Subcutaneous abdominal adipose tissue (tissue), 5 donors: ENCODE results near the gene DHX35.
"Not testable (repeated sequence)": the region's sequence is repeated elsewhere in the genome, so short reads cannot be mapped to it uniquely, and the experiment has no call there.

ENCODE experiments used
- H3K27ac ChIP-seq: one replicate; pipeline ENCODE4 v1.7.0; 2013; ENCODE audit warnings: low read depth, mild to moderate bottlenecking, inconsistent platforms, low read length, moderate library complexity
- H3K27me3 ChIP-seq, 5 donors: one replicate each; pipeline ENCODE4 v1.7.0; 2013; ENCODE audit warnings: low read length in 5 of 5, inconsistent platforms in 1 of 5; ENCODE audit not compliant: control insufficient read depth in 5 of 5, insufficient read depth in 4 of 5
- H3K36me3 ChIP-seq, 5 donors: one replicate each; pipeline ENCODE4 v1.7.0; 2013; ENCODE audit warnings: low read length in 5 of 5; ENCODE audit not compliant: control insufficient read depth in 5 of 5, insufficient read depth in 5 of 5
- H3K4me1 ChIP-seq, 5 donors: one replicate each; pipeline ENCODE4 v1.7.0; 2013; ENCODE audit warnings: low read length in 5 of 5, mild to moderate bottlenecking in 3 of 5, moderate library complexity in 1 of 5; ENCODE audit not compliant: control insufficient read depth in 5 of 5, insufficient read depth in 5 of 5
- H3K4me3 ChIP-seq, 5 donors: one replicate each; pipeline ENCODE4 v1.7.0; 2013; ENCODE audit warnings: low read length in 5 of 5, low read depth in 1 of 5
- H3K9ac ChIP-seq, 5 donors: one replicate each; pipeline ENCODE4 v1.7.0; 2013; ENCODE audit warnings: low read length in 5 of 5, mild to moderate bottlenecking in 4 of 5, moderate library complexity in 3 of 5
- H3K9me3 ChIP-seq, 5 donors: one replicate each; pipeline ENCODE4 v1.7.0; 2013; ENCODE audit warnings: low read length in 5 of 5; ENCODE audit not compliant: control insufficient read depth in 5 of 5
- donor health status: healthy.
- donor health status: healthy.
- donor health status: healthy.
- donor health status: healthy.
- donor health status: healthy.

DHX35 gene

GRCh38 chr20:38990728-38991127 is 28.6 kb downstream of the DHX35 start:
- Histone ChIP-seq H3K9ac (no peak overlapping the region), H3K27ac (no peak overlapping the region), H3K4me1 (peaks cover 2 to 19% (median 11%) of the 10 kb centered on the region in 5 donors), H3K9me3 (no peaks in the 10 kb centered on the region), H3K4me3 (no peak overlapping the region), H3K27me3 (no peaks in the 10 kb centered on the region), H3K36me3 (peaks cover 11 to 44% (median 29%) of the 10 kb centered on the region in 5 donors)

- H3K9ac ChIP-seq: no peak overlapping the region
- no peak overlapping the region for H3K4me3 ChIP-seq
- H3K27me3 ChIP-seq: no peaks in the 10 kb centered on the region
- no peaks in the 10 kb centered on the region for H3K9me3 ChIP-seq
- no peak overlapping the region for H3K27ac ChIP-seq
- peaks cover 0 to 6% (median 0%) of the 10 kb centered on the region in 5 donors for H3K4me1 ChIP-seq
- peaks cover 21 to 55% (median 38%) of the 10 kb centered on the region in 5 donors for H3K36me3 ChIP-seq
These were observed 29.9 kb downstream of the DHX35 start for GRCh38 chr20:38991814-38992704.

GRCh38 chr20:38995536-38996044 is 33.4 kb downstream of the DHX35 start:
- Histone ChIP-seq H3K4me1 (no peaks in the 10 kb centered on the region), H3K9ac (no peak overlapping the region), H3K9me3 (no peaks in the 10 kb centered on the region), H3K36me3 (peaks cover 29 to 69% (median 54%) of the 10 kb centered on the region in 5 donors), H3K27me3 (no peaks in the 10 kb centered on the region), H3K4me3 (no peak overlapping the region), H3K27ac (no peak overlapping the region)

- not testable (repeated sequence) for H3K9ac ChIP-seq, H3K4me3 ChIP-seq, H3K4me1 ChIP-seq, H3K27ac ChIP-seq, H3K27me3 ChIP-seq, H3K9me3 ChIP-seq
- peaks cover 32 to 67% (median 57%) of the 10 kb centered on the region in 5 donors for H3K36me3 ChIP-seq
These were observed 34.7 kb downstream of the DHX35 start for GRCh38 chr20:38996866-38997265.

GRCh38 chr20:38997622-38998021 is 35.5 kb downstream of the DHX35 start:
- Histone ChIP-seq H3K36me3 (peaks cover 31 to 74% (median 59%) of the 10 kb centered on the region in 5 donors), H3K4me1 (no peaks in the 10 kb centered on the region), H3K9ac (no peak overlapping the region), H3K27me3 (no peaks in the 10 kb centered on the region), H3K27ac (no peak overlapping the region), H3K4me3 (no peak overlapping the region), H3K9me3 (no peaks in the 10 kb centered on the region)

- no peaks in the 10 kb centered on the region for H3K27me3 ChIP-seq
- no peaks in the 10 kb centered on the region for H3K9me3 ChIP-seq
- H3K4me3 ChIP-seq: no peak overlapping the region
- no peak overlapping the region for H3K27ac ChIP-seq
- no peaks in the 10 kb centered on the region for H3K4me1 ChIP-seq
- no peak overlapping the region for H3K9ac ChIP-seq
- peaks cover 36 to 88% (median 71%) of the 10 kb centered on the region in 5 donors for H3K36me3 ChIP-seq
These were observed 37.1 kb downstream of the DHX35 start for GRCh38 chr20:38999217-38999616.

- no peak overlapping the region for H3K27ac ChIP-seq
- H3K4me3 ChIP-seq: no peak overlapping the region
- H3K9me3 ChIP-seq: no peaks in the 10 kb centered on the region
- peaks cover 31 to 89% (median 74%) of the 10 kb centered on the region in 5 donors for H3K36me3 ChIP-seq
- no peaks in the 10 kb centered on the region for H3K4me1 ChIP-seq
- H3K9ac ChIP-seq: peak overlapping the region in 1 of 5 donors; percentile 25
- H3K27me3 ChIP-seq: no peaks in the 10 kb centered on the region
These were observed 38.1 kb downstream of the DHX35 start for GRCh38 chr20:38999965-39000910.

- H3K36me3 ChIP-seq: peaks cover 43 to 83% (median 75%) of the 10 kb centered on the region in 5 donors
These were observed 42.4 kb downstream of the DHX35 start for GRCh38 chr20:39004508-39004907.

GRCh38 chr20:39009348-39009747 is 47.2 kb downstream of the DHX35 start:
- Histone ChIP-seq H3K9me3 (no peaks in the 10 kb centered on the region), H3K4me1 (peaks cover 0 to 20% (median 11%) of the 10 kb centered on the region in 5 donors), H3K9ac (no peak overlapping the region), H3K27ac (no peak overlapping the region), H3K27me3 (no peaks in the 10 kb centered on the region), H3K36me3 (peaks cover 30 to 64% (median 49%) of the 10 kb centered on the region in 5 donors), H3K4me3 (no peak overlapping the region)

More at GRCh38 chr20:39004508-39004907, 42.4 kb downstream of the DHX35 start:
- peaks cover 0 to 12% (median 9%) of the 10 kb centered on the region in 5 donors for H3K4me1 ChIP-seq
- H3K27ac ChIP-seq: no peak overlapping the region
- H3K9ac ChIP-seq: no peak overlapping the region
- H3K4me3 ChIP-seq: no peak overlapping the region
- H3K27me3 ChIP-seq: no peaks in the 10 kb centered on the region
- no peaks in the 10 kb centered on the region for H3K9me3 ChIP-seq
